B cell (primary cell): Measurements from ENCODE around the gene GADD45G. TPM values are rescaled to one million over a fixed set of nuclear protein-coding genes. Genes with fewer than 3 reads are reported as not detected.

Source experiments
- ATAC-seq: fragments of 200-7000 bp; cut with Tn5 transposase; one replicate; pipeline ENCODE4 v1.10.0; 2021; ENCODE audit warnings: low read depth, mild to moderate bottlenecking, moderate number of reproducible peaks, moderate library complexity
- CTCF ChIA-PET: fragments of 350-600 bp; sonication (Branson Sonifier 250); formaldehyde crosslinking; loops from one replicate; lab custom pipeline; 2021; ENCODE audit warnings: antibody characterized with exemption, inconsistent platforms; lab: Charles Lee
- POLR2A ChIA-PET: fragments of 350-600 bp; sonication (Branson Sonifier 250); formaldehyde crosslinking; loops from one replicate; lab custom pipeline; 2021; ENCODE audit warnings: antibody characterized with exemption; lab: Charles Lee
- DNase-seq: peaks from one replicate; pipeline ENCODE4 v3.0.0; 2013
- H2AFZ ChIP-seq: 2 replicates; pipeline ENCODE4 v1.6.1; 2012; ENCODE audit warnings: mild to moderate bottlenecking, low read depth, low read length; ENCODE audit not compliant: insufficient read depth, poor library complexity, severe bottlenecking
- H3K27ac ChIP-seq, 2 donors: 1 replicate in 1 of 2; 2 replicates in 1 of 2; pipeline ENCODE4 v1.5.1; 2012 to 2013; ENCODE audit warnings: low read length in 2 of 2, mild to moderate bottlenecking in 2 of 2, moderate library complexity in 1 of 2
- H3K27me3 ChIP-seq, 4 experiments: fragments of 200-600 bp in 1 of 4; sonication (generic) in 1 of 4; replicated peaks in 1 of 4; 1 replicate in 2 of 4; 2 replicates in 2 of 4; pipeline versions ENCODE4 v1.6.1 to v1.7.0; 2013 to 2016; ENCODE audit warnings: low read length in 3 of 4, mild to moderate bottlenecking in 2 of 4, mixed read lengths in 1 of 4, moderate library complexity in 1 of 4; ENCODE audit not compliant: insufficient read depth in 4 of 4, control insufficient read depth in 3 of 4; ENCODE audit errors: control extremely low read depth in 1 of 4
- H3K36me3 ChIP-seq, 2 experiments: replicated peaks in 1 of 2; 1 replicate in 1 of 2; 2 replicates in 1 of 2; pipeline versions ENCODE4 v1.6.1 to v1.7.1; 2013; ENCODE audit warnings: low read length in 1 of 2; ENCODE audit not compliant: insufficient read depth in 2 of 2, control insufficient read depth in 1 of 2; ENCODE audit errors: control extremely low read depth in 1 of 2, extremely low read depth in 1 of 2
- H3K4me1 ChIP-seq, 2 donors: fragments of 200-600 bp in 1 of 2; sonication (generic) in 1 of 2; 1 replicate in 1 of 2; 2 replicates in 1 of 2; pipeline versions ENCODE4 v1.5.1 to v1.6.1; 2013 to 2017; ENCODE audit warnings: low read length in 2 of 2; ENCODE audit not compliant: control insufficient read depth in 2 of 2, insufficient read depth in 2 of 2
- H3K4me2 ChIP-seq: replicated peaks from 2 replicates; pipeline ENCODE3; 2012; ENCODE audit warnings: mild to moderate bottlenecking, low read depth, low read length; ENCODE audit not compliant: poor library complexity, severe bottlenecking
- H3K4me3 ChIP-seq, 5 experiments: fragments of 200-600 bp in 1 of 5; sonication (generic) in 1 of 5; 1 replicate in 3 of 5; 2 replicates in 2 of 5; pipeline versions ENCODE4 v1.5.1 to v1.7.0; 2011 to 2016; ENCODE audit warnings: low read length in 4 of 5, mild to moderate bottlenecking in 4 of 5, low read depth in 2 of 5, control low read depth in 1 of 5, moderate library complexity in 1 of 5; ENCODE audit not compliant: insufficient read depth in 1 of 5; ENCODE audit errors: control extremely low read depth in 1 of 5, extremely low read depth in 1 of 5
- H3K79me2 ChIP-seq: fragments of 200-600 bp; sonication (generic); one replicate; pipeline ENCODE4 v1.6.0; 2016; ENCODE audit warnings: low read length; ENCODE audit not compliant: control insufficient read depth, insufficient read depth
- H3K9ac ChIP-seq: fragments of 200-600 bp; sonication (generic); 2 replicates; pipeline ENCODE4 v1.6.1; 2017; ENCODE audit warnings: mild to moderate bottlenecking, low read length, moderate library complexity
- H3K9me3 ChIP-seq, 3 donors: one replicate each; pipeline versions ENCODE4 v1.6.1 to v1.7.1; 2013; ENCODE audit warnings: low read length in 2 of 3; ENCODE audit not compliant: control insufficient read depth in 2 of 3, insufficient read depth in 1 of 3; ENCODE audit errors: control extremely low read depth in 1 of 3
- H4K20me1 ChIP-seq: 2 replicates; pipeline ENCODE4 v1.6.0; 2012; ENCODE audit warnings: mild to moderate bottlenecking, low read length; ENCODE audit not compliant: insufficient read depth, control insufficient read depth, poor library complexity, severe bottlenecking
- H3K27ac Mint-ChIP-seq: one replicate; pipeline ENCODE4 v1.8.0; 2021; ENCODE audit warnings: mixed read lengths
- H3K27me3 Mint-ChIP-seq: one replicate; pipeline ENCODE4 v1.8.0; 2021; ENCODE audit warnings: mixed read lengths
- H3K4me1 Mint-ChIP-seq: one replicate; pipeline ENCODE4 v1.8.0; 2021; ENCODE audit warnings: mixed read lengths
- H3K4me3 Mint-ChIP-seq: one replicate; pipeline ENCODE4 v1.8.0; 2021; ENCODE audit warnings: mixed read lengths
- H3K9me3 Mint-ChIP-seq: one replicate; pipeline ENCODE4 v1.8.0; 2022; ENCODE audit warnings: mixed read lengths; ENCODE audit not compliant: insufficient read depth
- CTCF ChIP-seq: fragments of 200-600 bp; IDR thresholded peaks from one replicate; pipeline ENCODE4 v1.8.0; 2022; ENCODE audit warnings: antibody characterized with exemption, mild to moderate bottlenecking
- EZH2 ChIP-seq: IDR thresholded peaks from 2 replicates; pipeline ENCODE4 v1.6.1; 2012; ENCODE audit warnings: borderline replicate concordance, low read depth, mild to moderate bottlenecking, moderate library complexity, low read length; ENCODE audit not compliant: insufficient read depth, poor library complexity, severe bottlenecking
- WGBS: methylation state at CpG from one replicate; pipeline ENCODE4 v1.1.5; 2013; ENCODE audit warnings: missing lambda C conversion rate; ENCODE audit not compliant: insufficient coverage; 5-methylcytosine and 5-hydroxymethylcytosine counted together
- intact Hi-C: fragments of 100-400 bp; cut with micrococcal nuclease; formaldehyde crosslinking; loops from one replicate; pipeline ENCODE4 v1.10.0; 2022
- polyA plus RNA-seq: library from polyadenylated mRNA; depleted of rRNA; stranded (reverse); fragments of >200 nt; gene quantifications from 2 replicates; pipeline ENCODE4 v1.2.3, GENCODE V29; 2012
- total RNA-seq, 2 donors: library from RNA; stranded (reverse); fragments of 120-200 nt in 1 of 2; gene quantifications; 1 replicate in 1 of 2; 2 replicates in 1 of 2; pipeline versions ENCODE4 v1.2.3 to v1.2.4, GENCODE V29; 2013 to 2022

GADD45G gene
- total and polyA plus RNA-seq, 2 donors (not counting 1 experiment from before 2014, with no cell fraction given): 4.3 to 5.9 TPM

- CTCF ChIA-PET: interaction anchor here (0.7 kb wide), 1 partner anchor 478 kb away, joined by 3 read pairs; no protein-coding TSS in a partner anchor
- no peaks in the 10 kb centered on the region for H3K4me1 ChIP-seq
- no peak overlapping the region for H3K4me2 ChIP-seq
- no peaks in the 10 kb centered on the region for H3K79me2 ChIP-seq
- ATAC-seq (no peak), DNase-seq (no peak)
- H3K36me3 ChIP-seq: no peaks in the 10 kb centered on the region
- no peak overlapping the region for H2AFZ ChIP-seq
- no peak overlapping the region for H3K4me3 ChIP-seq
- H3K9me3 ChIP-seq: peaks cover 0 to 15% (median 0%) of the 10 kb centered on the region in 3 donors
- Mint-ChIP-seq H3K27me3 (peaks cover 2% of the 10 kb centered on the region), H3K27ac (no peak overlapping the region), H3K4me1 (no peaks in the 10 kb centered on the region), H3K9me3 (no peaks in the 10 kb centered on the region), H3K4me3 (no peak overlapping the region)
- 92% methylated on average over 4 of the region's 4 CpGs for WGBS
- H3K9ac ChIP-seq: no peak overlapping the region
- intact Hi-C loops: no loop called here
- TF ChIP-seq EZH2 (no peak), CTCF (no peak)
- no peak overlapping the region for H3K27ac ChIP-seq
- peaks cover 0 to 8% (median 3%) of the 10 kb centered on the region in 4 experiments for H3K27me3 ChIP-seq
- POLR2A ChIA-PET: no interaction called here
- no peaks in the 10 kb centered on the region for H4K20me1 ChIP-seq
These were observed 16.9 kb downstream of the GADD45G start for GRCh38 chr9:89621676-89622075.

- POLR2A ChIA-PET: no interaction called here
- H3K27me3 Mint-ChIP-seq: peaks cover 7% of the 10 kb centered on the region
- no peaks in the 10 kb centered on the region for H3K4me1 Mint-ChIP-seq
These were observed 18.4 kb downstream of the GADD45G start for GRCh38 chr9:89622933-89623861.

More at GRCh38 chr9:89622933-89623861, 18.4 kb downstream of the GADD45G start:
- H3K4me3 Mint-ChIP-seq: no peak overlapping the region
- peaks cover 0 to 8% (median 3%) of the 10 kb centered on the region in 4 experiments for H3K27me3 ChIP-seq
- H2AFZ ChIP-seq: no peak overlapping the region
- H3K79me2 ChIP-seq: no peaks in the 10 kb centered on the region
- peaks cover 0 to 11% (median 0%) of the 10 kb centered on the region in 3 donors for H3K9me3 ChIP-seq
- no peak overlapping the region for H3K27ac Mint-ChIP-seq
- no peaks in the 10 kb centered on the region for H4K20me1 ChIP-seq
- intact Hi-C loops: no loop called here
- WGBS: 94% methylated on average over 20 of the region's 20 CpGs
- H3K9ac ChIP-seq: no peak overlapping the region
- no peak for ATAC-seq
- H3K4me1 ChIP-seq: no peaks in the 10 kb centered on the region
- no peaks in the 10 kb centered on the region for H3K36me3 ChIP-seq
- TF ChIP-seq CTCF (no peak), EZH2 (no peak)
- H3K4me3 ChIP-seq: no peak overlapping the region
- DNase-seq: no peak
- H3K4me2 ChIP-seq: no peak overlapping the region
- no peaks in the 10 kb centered on the region for H3K9me3 Mint-ChIP-seq
- no peak overlapping the region for H3K27ac ChIP-seq
- CTCF ChIA-PET: interaction anchor here (2.0 kb wide), 1 partner anchor 22 kb away, joined by 5 read pairs; no protein-coding TSS in a partner anchor
